H1 (cell line): Measurements from ENCODE around the gene ZNF665. TPM values are rescaled to one million over a fixed set of nuclear protein-coding genes. Genes with fewer than 3 reads are reported as not detected.
"Not testable (repeated sequence)": the region's sequence is repeated elsewhere in the genome, so short reads cannot be mapped to it uniquely, and the experiment has no call there.

Source experiments
- CTCF ChIA-PET: fragments of 300-600 bp; sonication (Branson Sonifier 250); formaldehyde crosslinking; loops from one replicate; lab custom pipeline; 2021; ENCODE audit not compliant: partially characterized antibody; lab: Charles Lee
- POLR2A ChIA-PET: fragments of 300-600 bp; sonication (Branson Sonifier 250); formaldehyde crosslinking; loops from one replicate; lab custom pipeline; 2021; ENCODE audit warnings: inconsistent platforms; ENCODE audit not compliant: partially characterized antibody; lab: Charles Lee
- DNase-seq, 2 experiments: peaks; one replicate each; pipeline versions ENCODE4 v3.0.0 to v3.0.0-alpha.2; 2010 to 2022; ENCODE audit warnings: low spot score in 2 of 2, low read depth in 1 of 2, mixed read lengths in 1 of 2
- FAIRE-seq: peaks from 2 replicates; lab custom pipeline; 2011; peaks lifted over from hg19 to GRCh38; lab: Jason Lieb, UNC
- H2AFZ ChIP-seq: 2 replicates; pipeline ENCODE4 v1.8.1; 2012; ENCODE audit warnings: low read length, inconsistent platforms
- H2AK5ac ChIP-seq: 2 replicates; pipeline ENCODE4 v1.6.1; 2013; ENCODE audit warnings: low read depth, low read length
- H2BK120ac ChIP-seq: replicated peaks from 2 replicates; pipeline ENCODE3; 2013; ENCODE audit warnings: low read depth, low read length, inconsistent platforms
- H2BK12ac ChIP-seq: 2 replicates; pipeline ENCODE4 v1.6.1; 2013; ENCODE audit warnings: low read depth, low read length
- H2BK15ac ChIP-seq: 2 replicates; pipeline ENCODE4 v1.6.1; 2013; ENCODE audit warnings: low read length
- H2BK20ac ChIP-seq: 2 replicates; pipeline ENCODE4 v1.6.1; 2013; ENCODE audit warnings: low read length
- H2BK5ac ChIP-seq: 2 replicates; pipeline ENCODE4 v1.6.1; 2013; ENCODE audit warnings: low read depth, low read length
- H3K14ac ChIP-seq: 2 replicates; pipeline ENCODE4 v1.6.1; 2013; ENCODE audit warnings: inconsistent platforms; ENCODE audit not compliant: insufficient read length
- H3K18ac ChIP-seq: 2 replicates; pipeline ENCODE4 v1.6.1; 2013; ENCODE audit warnings: low read length; ENCODE audit errors: extremely low read depth
- H3K23ac ChIP-seq: 2 replicates; pipeline ENCODE4 v1.6.1; 2013; ENCODE audit warnings: inconsistent platforms; ENCODE audit not compliant: insufficient read length
- H3K23me2 ChIP-seq: 2 replicates; pipeline ENCODE4 v1.6.1; 2013; ENCODE audit warnings: low read depth, low read length
- H3K27ac ChIP-seq: 2 replicates; pipeline ENCODE4 v1.6.1; 2011; ENCODE audit warnings: low read depth, low read length, inconsistent platforms
- H3K27me3 ChIP-seq, 4 experiments: replicated peaks in 1 of 4; 1 replicate in 1 of 4; 2 replicates in 3 of 4; pipeline versions ENCODE4 v1.6.1 to v1.8.1; 2011 to 2013; ENCODE audit warnings: low read length in 3 of 4, mild to moderate bottlenecking in 3 of 4, inconsistent platforms in 2 of 4, mixed read lengths in 2 of 4, moderate library complexity in 1 of 4; ENCODE audit not compliant: control insufficient read depth in 3 of 4, insufficient read depth in 3 of 4; ENCODE audit errors: extremely low read depth in 1 of 4
- H3K36me3 ChIP-seq, 4 experiments: 2 replicates each; pipeline versions ENCODE4 v1.6.1 to v1.8.1; 2011 to 2013; ENCODE audit warnings: mild to moderate bottlenecking in 4 of 4, low read length in 3 of 4, moderate library complexity in 2 of 4, control low read depth in 1 of 4, inconsistent platforms in 1 of 4; ENCODE audit not compliant: insufficient read depth in 4 of 4, control insufficient read depth in 2 of 4
- H3K4ac ChIP-seq: replicated peaks from 2 replicates; pipeline ENCODE3; 2013; ENCODE audit warnings: low read length, low read depth, mixed read lengths, inconsistent platforms; ENCODE audit not compliant: insufficient read length
- H3K4me1 ChIP-seq, 4 experiments: replicated peaks in 1 of 4; 1 replicate in 1 of 4; 2 replicates in 3 of 4; pipeline versions ENCODE4 v1.6.1 to v1.8.1; 2011 to 2013; ENCODE audit warnings: low read length in 3 of 4, inconsistent platforms in 2 of 4, mixed read lengths in 1 of 4; ENCODE audit not compliant: insufficient read depth in 4 of 4, control insufficient read depth in 3 of 4
- H3K4me2 ChIP-seq, 2 experiments: 2 replicates each; pipeline versions ENCODE4 v1.6.1 to v1.8.1; 2011 to 2013; ENCODE audit warnings: low read depth in 2 of 2, low read length in 2 of 2, control low read depth in 1 of 2, inconsistent platforms in 1 of 2, mild to moderate bottlenecking in 1 of 2; ENCODE audit not compliant: insufficient read depth in 1 of 2
- H3K4me3 ChIP-seq, 4 experiments: fragments of 200-600, 300-600 bp in 1 of 4; sonication (generic), shearing (Covaris generic), sonication (Bioruptor Twin) in 1 of 4; 2 replicates each; pipeline versions ENCODE4 v1.5.1 to v1.8.1; 2011 to 2016; ENCODE audit warnings: low read length in 4 of 4, low read depth in 3 of 4, control low read depth in 2 of 4, inconsistent platforms in 2 of 4, mild to moderate bottlenecking in 2 of 4, mixed read lengths in 1 of 4, moderate library complexity in 1 of 4; ENCODE audit not compliant: insufficient read depth in 2 of 4; ENCODE audit errors: extremely low read depth in 1 of 4
- H3K56ac ChIP-seq: replicated peaks from 2 replicates; pipeline ENCODE3; 2013; ENCODE audit warnings: low read depth, mild to moderate bottlenecking, mixed read lengths, low read length, inconsistent platforms; ENCODE audit not compliant: insufficient read length
- H3K79me1 ChIP-seq: 2 replicates; pipeline ENCODE4 v1.6.1; 2013; ENCODE audit warnings: low read depth, low read length, control low read depth
- H3K79me2 ChIP-seq, 2 experiments: 2 replicates each; pipeline versions ENCODE4 v1.6.1 to v1.8.1; 2012 to 2013; ENCODE audit warnings: low read length in 2 of 2, mild to moderate bottlenecking in 2 of 2, inconsistent platforms in 1 of 2; ENCODE audit not compliant: insufficient read depth in 2 of 2, control insufficient read depth in 1 of 2
- H3K9ac ChIP-seq, 4 experiments: replicated peaks in 1 of 4; 1 replicate in 1 of 4; 2 replicates in 3 of 4; pipeline versions ENCODE4 v1.6.1 to v1.8.1; 2011 to 2013; ENCODE audit warnings: low read depth in 3 of 4, low read length in 3 of 4, control low read depth in 2 of 4, mild to moderate bottlenecking in 2 of 4, moderate library complexity in 2 of 4, inconsistent platforms in 1 of 4; ENCODE audit errors: extremely low read depth in 1 of 4
- H3K9me3 ChIP-seq, 2 experiments: 2 replicates each; pipeline versions ENCODE4 v1.6.1 to v1.8.1; 2012 to 2013; ENCODE audit warnings: mild to moderate bottlenecking in 2 of 2, moderate library complexity in 2 of 2, control low read depth in 1 of 2, inconsistent platforms in 1 of 2, low read depth in 1 of 2, low read length in 1 of 2, mixed read lengths in 1 of 2; ENCODE audit not compliant: insufficient read depth in 2 of 2
- H4K20me1 ChIP-seq, 2 experiments: replicated peaks in 1 of 2; 2 replicates each; pipeline versions ENCODE3 to v1.8.1; 2011 to 2013; ENCODE audit warnings: inconsistent platforms in 2 of 2, low read length in 2 of 2, mild to moderate bottlenecking in 1 of 2; ENCODE audit not compliant: insufficient read depth in 2 of 2, control insufficient read depth in 1 of 2
- H4K5ac ChIP-seq: 2 replicates; pipeline ENCODE4 v1.6.1; 2013; ENCODE audit warnings: low read length, low read depth, mixed read lengths, inconsistent platforms; ENCODE audit not compliant: insufficient read length
- H4K8ac ChIP-seq: 2 replicates; pipeline ENCODE4 v1.8.0; 2013; ENCODE audit warnings: mild to moderate bottlenecking, moderate library complexity, low read length, inconsistent platforms; ENCODE audit not compliant: insufficient read depth; ENCODE audit errors: extremely low read depth
- H4K91ac ChIP-seq: replicated peaks from 2 replicates; pipeline ENCODE3; 2013; ENCODE audit warnings: low read length, mixed read lengths, inconsistent platforms; ENCODE audit not compliant: insufficient read length
- ZNF274 ChIP-seq: IDR thresholded peaks from 2 replicates; pipeline ENCODE4 v1.7.0; 2012; ENCODE audit warnings: low read length, borderline replicate concordance; ENCODE audit errors: extremely low read depth
- WGBS, 2 experiments: shearing (Covaris generic) in 1 of 2; methylation state at CpG; one replicate each; pipeline versions ENCODE4 v1.1.6 to v1.1.7; 2013 to 2015; ENCODE audit warnings: low lambda C conversion rate in 2 of 2, mixed read lengths in 2 of 2, inconsistent platforms in 1 of 2, low coverage in 1 of 2, missing lambda C conversion rate in 1 of 2; ENCODE audit not compliant: insufficient replicate concordance in 2 of 2, insufficient coverage in 1 of 2, insufficient read length in 1 of 2; ENCODE audit errors: extremely low coverage in 1 of 2, missing lambda C conversion rate in 1 of 2; 5-methylcytosine and 5-hydroxymethylcytosine counted together
- polyA plus RNA-seq, 7 experiments: library from polyadenylated mRNA; depleted of rRNA in 3 of 7; stranded (reverse) in 5 of 7; unstranded in 2 of 7; fragments of >200 nt in 5 of 7; fragments of 200-250 nt in 2 of 7; gene quantifications; 1 replicate in 5 of 7; 2 replicates in 1 of 7; 4 replicates in 1 of 7; pipeline versions ENCODE4 v1.2.1 to v1.2.3, GENCODE V29; 2011 to 2013; ENCODE audit warnings: missing spikeins in 2 of 7, mixed read lengths in 2 of 7
- total RNA-seq: library from RNA; stranded (reverse); fragmentation: NEBNext Ultra II Directional; extraction: Animal tissue kit (Norgen Biotek cat#: 25700); gene quantifications from 2 replicates; pipeline ENCODE4 v1.2.1, GENCODE V29; 2021

The ZNF665 gene
- total and polyA plus RNA-seq, 2 of the 8 experiments (the other 6 are each of a cell fraction or from before 2014, with no cell fraction given) = 2.4 to 6.4 TPM

DNA sequence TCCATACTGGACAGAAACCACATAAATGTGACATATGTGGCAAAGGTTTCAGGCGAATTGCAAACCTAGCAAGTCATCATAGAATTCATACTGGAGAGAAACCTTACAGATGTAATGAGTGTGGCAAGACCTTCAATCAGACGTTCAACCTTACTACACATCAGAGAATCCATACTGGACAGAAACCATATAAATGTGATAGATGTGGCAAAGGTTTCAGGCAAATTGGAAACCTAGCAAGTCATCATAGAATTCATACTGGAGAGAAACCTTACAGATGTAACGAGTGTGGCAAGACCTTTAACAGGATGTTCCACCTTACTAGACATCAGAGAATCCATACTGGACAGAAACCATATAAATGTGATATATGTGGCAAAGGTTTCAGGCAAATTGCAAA lies 18.4 kb upstream of the ZNF665 start:
- H2BK5ac ChIP-seq, H4K5ac ChIP-seq, H4K91ac ChIP-seq, H3K14ac ChIP-seq, H2BK120ac ChIP-seq, H4K20me1 ChIP-seq, H3K4me2 ChIP-seq, H3K4me3 ChIP-seq, H4K8ac ChIP-seq, H3K4me1 ChIP-seq, H2BK12ac ChIP-seq, H3K79me2 ChIP-seq, POLR2A ChIA-PET, DNase-seq, CTCF ChIA-PET, H3K27me3 ChIP-seq, H3K4ac ChIP-seq, H3K56ac ChIP-seq, H3K9ac ChIP-seq, H3K23ac ChIP-seq, FAIRE-seq, H3K27ac ChIP-seq, H2AFZ ChIP-seq, H3K79me1 ChIP-seq, H2BK20ac ChIP-seq, H2AK5ac ChIP-seq, H3K18ac ChIP-seq, H3K23me2 ChIP-seq, H2BK15ac ChIP-seq: not testable (repeated sequence)
- WGBS, 2 experiments = 92% methylated on average over 3 of the region's 3 CpGs; no CpG with 5 or more reads in 1 of the 2 experiments
- peak; percentile 40; the same call in 1 of the 2 replicates for TF ChIP-seq ZNF274
- Histone ChIP-seq H3K9me3 (peaks cover 48 to 80% of the 10 kb centered on the region in 2 experiments), H3K36me3 (peaks cover 0 to 29% (median 2%) of the 10 kb centered on the region in 4 experiments; a peak in 3 of 8 replicates)
